GM23338 (cell line): ENCODE measurements around the gene ZNF691. TPM values are rescaled to one million over a fixed set of nuclear protein-coding genes. Genes with fewer than 3 reads are reported as not detected.

ENCODE experiments used
- ATAC-seq: fragments of 200-7000 bp; cut with Tn5 transposase; 3 replicates; pipeline ENCODE4 v1.9.1; 2020
- DNase-seq: peaks from one replicate; pipeline ENCODE4 v3.0.0-alpha.2; 2015; ENCODE audit warnings: low spot score
- H2AFZ ChIP-seq: fragments of 200-600 bp; sonication (generic); 2 replicates; pipeline ENCODE4 v1.8.0; 2016; ENCODE audit warnings: antibody characterized with exemption, mild to moderate bottlenecking, moderate library complexity
- H3F3A ChIP-seq: fragments of 200-600 bp; sonication (generic); replicated peaks from 2 replicates; pipeline ENCODE4 v1.8.0; 2017; ENCODE audit warnings: antibody characterized with exemption, mixed run types, low read depth
- H3K27ac ChIP-seq: fragments of 200-600 bp; sonication (generic); 2 replicates; pipeline ENCODE4 v1.6.1; 2016; ENCODE audit warnings: low read depth
- H3K27me3 ChIP-seq: fragments of 200-600 bp; sonication (generic); 2 replicates; pipeline ENCODE4 v1.8.0; 2016; ENCODE audit warnings: mild to moderate bottlenecking, mixed run types, moderate library complexity; ENCODE audit not compliant: insufficient read depth
- H3K36me3 ChIP-seq: fragments of 200-600 bp; sonication (generic); 2 replicates; pipeline ENCODE4 v1.8.0; 2016; ENCODE audit warnings: mild to moderate bottlenecking; ENCODE audit not compliant: insufficient read depth
- H3K4me1 ChIP-seq: fragments of 200-600 bp; sonication (generic); 2 replicates; pipeline ENCODE4 v1.8.0; 2016; ENCODE audit warnings: mild to moderate bottlenecking, moderate library complexity; ENCODE audit not compliant: insufficient read depth
- H3K4me2 ChIP-seq: fragments of 200-600 bp; sonication (generic); 2 replicates; pipeline ENCODE4 v1.7.1; 2017; ENCODE audit warnings: mixed run types
- H3K4me3 ChIP-seq: fragments of 200-600 bp; sonication (generic); 2 replicates; pipeline ENCODE4 v1.6.1; 2016; ENCODE audit warnings: mixed run types
- H3K79me2 ChIP-seq: fragments of 200-600 bp; sonication (generic); replicated peaks from 2 replicates; pipeline ENCODE4 v1.8.0; 2017; ENCODE audit warnings: mild to moderate bottlenecking; ENCODE audit not compliant: insufficient read depth
- H3K9me2 ChIP-seq: fragments of 200-600 bp; sonication (generic); 2 replicates; pipeline ENCODE4 v1.8.0; 2017; ENCODE audit not compliant: insufficient read depth
- H4K20me1 ChIP-seq: fragments of 200-600 bp; sonication (generic); replicated peaks from 2 replicates; pipeline ENCODE4 v1.8.0; 2017; ENCODE audit warnings: mild to moderate bottlenecking; ENCODE audit not compliant: insufficient read depth
- H3K27ac Mint-ChIP-seq: 2 replicates; pipeline ENCODE4 v1.8.0; 2020; ENCODE audit warnings: inconsistent platforms, mild to moderate bottlenecking, moderate library complexity, mixed read lengths
- H3K27me3 Mint-ChIP-seq: 3 replicates; pipeline ENCODE4 v1.8.0; 2022; ENCODE audit warnings: low read depth, mild to moderate bottlenecking, moderate library complexity, mixed read lengths, inconsistent platforms; ENCODE audit not compliant: insufficient read depth, poor library complexity
- H3K36me3 Mint-ChIP-seq: 3 replicates; pipeline ENCODE4 v1.8.0; 2021; ENCODE audit warnings: low read depth, mild to moderate bottlenecking, inconsistent platforms, moderate library complexity, mixed read lengths
- H3K4me1 Mint-ChIP-seq: 3 replicates; pipeline ENCODE4 v1.8.0; 2020; ENCODE audit warnings: mild to moderate bottlenecking, inconsistent platforms, mixed read lengths
- H3K4me3 Mint-ChIP-seq: 3 replicates; pipeline ENCODE4 v1.8.0; 2021; ENCODE audit warnings: moderate library complexity, mild to moderate bottlenecking, inconsistent platforms, mixed read lengths
- H3K9me3 Mint-ChIP-seq: 3 replicates; pipeline ENCODE4 v1.8.0; 2020; ENCODE audit warnings: moderate library complexity, mild to moderate bottlenecking, inconsistent platforms, mixed read lengths
- CREB1 ChIP-seq: fragments of 250-450 bp; sonication (Bioruptor Pico); IDR thresholded peaks from 2 replicates; pipeline ENCODE4 v1.5.0; 2020; ENCODE audit warnings: low read depth, mild to moderate bottlenecking, moderate library complexity
- EZH2 ChIP-seq: fragments of 200-600 bp; sonication (generic); IDR thresholded peaks from one replicate; pipeline ENCODE4 v1.8.0; 2017; ENCODE audit warnings: antibody characterized with exemption, mild to moderate bottlenecking, low read depth; ENCODE audit not compliant: unreplicated experiment
- EZH2phosphoT487 ChIP-seq: fragments of 200-600 bp; sonication (generic); IDR thresholded peaks from one replicate; pipeline ENCODE4 v1.8.1; 2018; ENCODE audit warnings: antibody characterized with exemption; ENCODE audit not compliant: unreplicated experiment
- JUNB ChIP-seq: IDR thresholded peaks from one replicate; pipeline ENCODE4 v1.6.1; 2016; ENCODE audit warnings: antibody characterized with exemption; ENCODE audit not compliant: unreplicated experiment
- NANOG ChIP-seq: IDR thresholded peaks from 2 replicates; pipeline ENCODE4 v1.6.1; 2016; ENCODE audit warnings: antibody characterized with exemption, borderline replicate concordance
- POLR2AphosphoS5 ChIP-seq: IDR thresholded peaks from 2 replicates; pipeline ENCODE4 v1.6.1; 2016; ENCODE audit warnings: antibody characterized with exemption, low read depth
- REST ChIP-seq: IDR thresholded peaks from one replicate; pipeline ENCODE4 v1.6.1; 2018; ENCODE audit warnings: antibody characterized with exemption; ENCODE audit not compliant: unreplicated experiment
- STAT1 ChIP-seq: IDR thresholded peaks from one replicate; pipeline ENCODE4 v1.6.1; 2016; ENCODE audit warnings: antibody characterized with exemption; ENCODE audit not compliant: unreplicated experiment
- ZNF114 ChIP-seq: fragments of 250-450 bp; sonication (Bioruptor Pico); IDR thresholded peaks from 2 replicates; pipeline ENCODE4 v1.5.0; 2020; ENCODE audit warnings: mild to moderate bottlenecking, moderate library complexity
- ZNF331 ChIP-seq: fragments of 250-450 bp; sonication (Bioruptor Pico); IDR thresholded peaks from 2 replicates; pipeline ENCODE4 v1.5.0; 2020; ENCODE audit warnings: low read depth, mild to moderate bottlenecking, moderate library complexity
- polyA plus RNA-seq: library from polyadenylated mRNA; unstranded; fragments of >200 nt; fragmentation: Nextera tagmentation; extraction: Ambion mirVana; gene quantifications from 2 replicates; pipeline ENCODE4 v1.2.1, GENCODE V29; 2016
- total RNA-seq: library from RNA; depleted of rRNA; stranded (reverse); fragments of >200 nt; shearing (Covaris generic); gene quantifications from 2 replicates; pipeline ENCODE4 v1.2.3, GENCODE V29; 2014
- TF ChIP-seq, protein P1 (sequence below): fragments of 250-450 bp; sonication (Bioruptor Pico); IDR thresholded peaks from 2 replicates; pipeline ENCODE4 v1.5.0; 2020; ENCODE audit warnings: mild to moderate bottlenecking, moderate library complexity
- TF ChIP-seq, protein P2 (sequence below), 2 experiments: fragments of 200-600 bp in 1 of 2; sonication (generic) in 1 of 2; conservative IDR thresholded peaks; 2 replicates each; pipeline versions ENCODE4 v1.5.1 to v1.6.1; 2016 to 2017; ENCODE audit warnings: antibody characterized with exemption in 2 of 2, low read depth in 2 of 2, mild to moderate bottlenecking in 2 of 2, moderate library complexity in 1 of 2
- TF ChIP-seq, protein P3 (sequence below): IDR thresholded peaks from 2 replicates; pipeline ENCODE4 v1.6.1; 2016; ENCODE audit warnings: antibody characterized with exemption

ZNF691 gene
- total and polyA plus RNA-seq, 2 experiments from 2014 or later = 21.3 to 27.7 TPM

GRCh38 chr1:42852608-42852980 lies 6.2 kb downstream of the ZNF691 start:
- H3K27ac ChIP-seq = no peak overlapping the region
- peaks cover 11% of the 10 kb centered on the region for H3K4me1 ChIP-seq
- H3K9me2 ChIP-seq = no peaks in the 10 kb centered on the region; the same call in 1 of the 2 replicates
- 0 out of 2 replicates have a peak, but pooled peaks cover 4% of the 10 kb centered on the region for H4K20me1 ChIP-seq
- H3K36me3 ChIP-seq = peaks cover 14% of the 10 kb centered on the region; the same call in 1 of the 2 replicates
- H3K27me3 ChIP-seq = no peaks in the 10 kb centered on the region
- Mint-ChIP-seq H3K27me3 (peaks cover 7% of the 10 kb centered on the region), H3K9me3 (no peaks in the 10 kb centered on the region; the same call in 2 of the 3 replicates), H3K27ac (no peak overlapping the region), H3K4me1 (peaks cover 10% of the 10 kb centered on the region; the same call in 2 of the 3 replicates), H3K4me3 (no peak overlapping the region), H3K36me3 (peaks cover 39% of the 10 kb centered on the region)
- no peak for DNase-seq
- no peak overlapping the region for H3K4me3 ChIP-seq
- H3K4me2 ChIP-seq = no peak overlapping the region
- H3K79me2 ChIP-seq = peaks cover 16% of the 10 kb centered on the region
- ATAC-seq = no peak
- no peaks in the 10 kb centered on the region for H3F3A ChIP-seq
- TF ChIP-seq, protein P1, sequence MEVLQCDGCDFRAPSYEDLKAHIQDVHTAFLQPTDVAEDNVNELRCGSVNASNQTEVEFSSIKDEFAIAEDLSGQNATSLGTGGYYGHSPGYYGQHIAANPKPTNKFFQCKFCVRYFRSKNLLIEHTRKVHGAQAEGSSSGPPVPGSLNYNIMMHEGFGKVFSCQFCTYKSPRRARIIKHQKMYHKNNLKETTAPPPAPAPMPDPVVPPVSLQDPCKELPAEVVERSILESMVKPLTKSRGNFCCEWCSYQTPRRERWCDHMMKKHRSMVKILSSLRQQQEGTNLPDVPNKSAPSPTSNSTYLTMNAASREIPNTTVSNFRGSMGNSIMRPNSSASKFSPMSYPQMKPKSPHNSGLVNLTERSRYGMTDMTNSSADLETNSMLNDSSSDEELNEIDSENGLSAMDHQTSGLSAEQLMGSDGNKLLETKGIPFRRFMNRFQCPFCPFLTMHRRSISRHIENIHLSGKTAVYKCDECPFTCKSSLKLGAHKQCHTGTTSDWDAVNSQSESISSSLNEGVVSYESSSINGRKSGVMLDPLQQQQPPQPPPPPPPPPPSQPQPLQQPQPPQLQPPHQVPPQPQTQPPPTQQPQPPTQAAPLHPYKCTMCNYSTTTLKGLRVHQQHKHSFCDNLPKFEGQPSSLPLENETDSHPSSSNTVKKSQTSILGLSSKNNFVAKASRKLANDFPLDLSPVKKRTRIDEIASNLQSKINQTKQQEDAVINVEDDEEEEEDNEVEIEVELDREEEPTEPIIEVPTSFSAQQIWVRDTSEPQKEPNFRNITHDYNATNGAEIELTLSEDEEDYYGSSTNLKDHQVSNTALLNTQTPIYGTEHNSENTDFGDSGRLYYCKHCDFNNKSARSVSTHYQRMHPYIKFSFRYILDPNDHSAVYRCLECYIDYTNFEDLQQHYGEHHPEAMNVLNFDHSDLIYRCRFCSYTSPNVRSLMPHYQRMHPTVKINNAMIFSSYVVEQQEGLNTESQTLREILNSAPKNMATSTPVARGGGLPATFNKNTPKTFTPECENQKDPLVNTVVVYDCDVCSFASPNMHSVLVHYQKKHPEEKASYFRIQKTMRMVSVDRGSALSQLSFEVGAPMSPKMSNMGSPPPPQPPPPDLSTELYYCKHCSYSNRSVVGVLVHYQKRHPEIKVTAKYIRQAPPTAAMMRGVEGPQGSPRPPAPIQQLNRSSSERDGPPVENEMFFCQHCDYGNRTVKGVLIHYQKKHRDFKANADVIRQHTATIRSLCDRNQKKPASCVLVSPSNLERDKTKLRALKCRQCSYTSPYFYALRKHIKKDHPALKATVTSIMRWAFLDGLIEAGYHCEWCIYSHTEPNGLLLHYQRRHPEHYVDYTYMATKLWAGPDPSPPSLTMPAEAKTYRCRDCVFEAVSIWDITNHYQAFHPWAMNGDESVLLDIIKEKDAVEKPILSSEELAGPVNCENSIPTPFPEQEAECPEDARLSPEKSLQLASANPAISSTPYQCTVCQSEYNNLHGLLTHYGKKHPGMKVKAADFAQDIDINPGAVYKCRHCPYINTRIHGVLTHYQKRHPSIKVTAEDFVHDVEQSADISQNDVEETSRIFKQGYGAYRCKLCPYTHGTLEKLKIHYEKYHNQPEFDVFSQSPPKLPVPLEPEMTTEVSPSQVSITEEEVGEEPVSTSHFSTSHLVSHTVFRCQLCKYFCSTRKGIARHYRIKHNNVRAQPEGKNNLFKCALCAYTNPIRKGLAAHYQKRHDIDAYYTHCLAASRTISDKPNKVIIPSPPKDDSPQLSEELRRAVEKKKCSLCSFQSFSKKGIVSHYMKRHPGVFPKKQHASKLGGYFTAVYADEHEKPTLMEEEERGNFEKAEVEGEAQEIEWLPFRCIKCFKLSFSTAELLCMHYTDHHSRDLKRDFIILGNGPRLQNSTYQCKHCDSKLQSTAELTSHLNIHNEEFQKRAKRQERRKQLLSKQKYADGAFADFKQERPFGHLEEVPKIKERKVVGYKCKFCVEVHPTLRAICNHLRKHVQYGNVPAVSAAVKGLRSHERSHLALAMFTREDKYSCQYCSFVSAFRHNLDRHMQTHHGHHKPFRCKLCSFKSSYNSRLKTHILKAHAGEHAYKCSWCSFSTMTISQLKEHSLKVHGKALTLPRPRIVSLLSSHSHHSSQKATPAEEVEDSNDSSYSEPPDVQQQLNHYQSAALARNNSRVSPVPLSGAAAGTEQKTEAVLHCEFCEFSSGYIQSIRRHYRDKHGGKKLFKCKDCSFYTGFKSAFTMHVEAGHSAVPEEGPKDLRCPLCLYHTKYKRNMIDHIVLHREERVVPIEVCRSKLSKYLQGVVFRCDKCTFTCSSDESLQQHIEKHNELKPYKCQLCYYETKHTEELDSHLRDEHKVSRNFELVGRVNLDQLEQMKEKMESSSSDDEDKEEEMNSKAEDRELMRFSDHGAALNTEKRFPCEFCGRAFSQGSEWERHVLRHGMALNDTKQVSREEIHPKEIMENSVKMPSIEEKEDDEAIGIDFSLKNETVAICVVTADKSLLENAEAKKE (CRISPR knock-in tag) = no peak
- no peak for TF ChIP-seq STAT1
- TF ChIP-seq, protein P2, sequence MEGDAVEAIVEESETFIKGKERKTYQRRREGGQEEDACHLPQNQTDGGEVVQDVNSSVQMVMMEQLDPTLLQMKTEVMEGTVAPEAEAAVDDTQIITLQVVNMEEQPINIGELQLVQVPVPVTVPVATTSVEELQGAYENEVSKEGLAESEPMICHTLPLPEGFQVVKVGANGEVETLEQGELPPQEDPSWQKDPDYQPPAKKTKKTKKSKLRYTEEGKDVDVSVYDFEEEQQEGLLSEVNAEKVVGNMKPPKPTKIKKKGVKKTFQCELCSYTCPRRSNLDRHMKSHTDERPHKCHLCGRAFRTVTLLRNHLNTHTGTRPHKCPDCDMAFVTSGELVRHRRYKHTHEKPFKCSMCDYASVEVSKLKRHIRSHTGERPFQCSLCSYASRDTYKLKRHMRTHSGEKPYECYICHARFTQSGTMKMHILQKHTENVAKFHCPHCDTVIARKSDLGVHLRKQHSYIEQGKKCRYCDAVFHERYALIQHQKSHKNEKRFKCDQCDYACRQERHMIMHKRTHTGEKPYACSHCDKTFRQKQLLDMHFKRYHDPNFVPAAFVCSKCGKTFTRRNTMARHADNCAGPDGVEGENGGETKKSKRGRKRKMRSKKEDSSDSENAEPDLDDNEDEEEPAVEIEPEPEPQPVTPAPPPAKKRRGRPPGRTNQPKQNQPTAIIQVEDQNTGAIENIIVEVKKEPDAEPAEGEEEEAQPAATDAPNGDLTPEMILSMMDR (conservative IDR thresholded peaks at IDR 0.05; ENCODE audit: low read depth in 2 of 2) = no peak
- no peak for TF ChIP-seq NANOG
- TF ChIP-seq POLR2AphosphoS5 = no peak
- no peak for TF ChIP-seq CREB1 (CRISPR knock-in tag)
- no peak for TF ChIP-seq REST
- TF ChIP-seq ZNF331 (CRISPR knock-in tag) = no peak
- TF ChIP-seq EZH2 = no peak
- TF ChIP-seq, protein P3, sequence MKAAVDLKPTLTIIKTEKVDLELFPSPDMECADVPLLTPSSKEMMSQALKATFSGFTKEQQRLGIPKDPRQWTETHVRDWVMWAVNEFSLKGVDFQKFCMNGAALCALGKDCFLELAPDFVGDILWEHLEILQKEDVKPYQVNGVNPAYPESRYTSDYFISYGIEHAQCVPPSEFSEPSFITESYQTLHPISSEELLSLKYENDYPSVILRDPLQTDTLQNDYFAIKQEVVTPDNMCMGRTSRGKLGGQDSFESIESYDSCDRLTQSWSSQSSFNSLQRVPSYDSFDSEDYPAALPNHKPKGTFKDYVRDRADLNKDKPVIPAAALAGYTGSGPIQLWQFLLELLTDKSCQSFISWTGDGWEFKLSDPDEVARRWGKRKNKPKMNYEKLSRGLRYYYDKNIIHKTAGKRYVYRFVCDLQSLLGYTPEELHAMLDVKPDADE = no peak
- no peak for TF ChIP-seq JUNB
- TF ChIP-seq EZH2phosphoT487 = no peak
- TF ChIP-seq ZNF114 (CRISPR knock-in tag) = no peak
- H2AFZ ChIP-seq = no peak overlapping the region
